PFSK-1 (cell line): Measurements from ENCODE around the gene KCNG4.

Source experiments
- FOXP2 ChIP-seq: optimal IDR thresholded peaks from 2 replicates; pipeline ENCODE3; 2011; ENCODE audit warnings: borderline replicate concordance, control low read depth, inconsistent platforms; ENCODE audit not compliant: insufficient read depth; ENCODE audit errors: extremely low read length, extremely low read depth
- POLR2AphosphoS5 ChIP-seq: IDR thresholded peaks from 2 replicates; pipeline ENCODE4 v1.6.1; 2012; ENCODE audit warnings: low read depth, mild to moderate bottlenecking, control low read depth, low read length, moderate library complexity
- REST ChIP-seq, 2 experiments: IDR thresholded peaks; 2 replicates each; pipeline versions ENCODE4 v1.6.1 to v1.8.0; 2011 to 2012; ENCODE audit warnings: low read depth in 2 of 2, low read length in 2 of 2, control low read depth in 1 of 2, inconsistent platforms in 1 of 2, mild to moderate bottlenecking in 1 of 2, moderate library complexity in 1 of 2; ENCODE audit not compliant: insufficient read depth in 1 of 2
- SIN3A ChIP-seq: IDR thresholded peaks from 2 replicates; pipeline ENCODE4 v1.6.1; 2012; ENCODE audit warnings: mild to moderate bottlenecking, low read length, moderate library complexity, borderline replicate concordance; ENCODE audit not compliant: insufficient read depth
- TAF1 ChIP-seq: IDR thresholded peaks from 2 replicates; pipeline ENCODE4 v1.6.1; 2012; ENCODE audit warnings: low read length, control low read depth, borderline replicate concordance; ENCODE audit not compliant: insufficient read depth

Gene KCNG4

GRCh38 chr16:84232060-84232459 lies 7.8 kb downstream of the KCNG4 start:
- TF ChIP-seq FOXP2 (no peak), TAF1 (no peak), SIN3A (no peak), REST (IDR thresholded peaks at IDR 0.05; ENCODE audit: insufficient read depth in 1 of 2, low read depth in 2 of 2, low read length in 2 of 2) (no peak), POLR2AphosphoS5 (no peak)

GRCh38 chr16:84229471-84229870 lies 10.3 kb downstream of the KCNG4 start:
- TF ChIP-seq SIN3A (no peak), TAF1 (no peak), POLR2AphosphoS5 (no peak), FOXP2 (no peak), REST (IDR thresholded peaks at IDR 0.05; ENCODE audit: insufficient read depth in 1 of 2, low read depth in 2 of 2, low read length in 2 of 2) (no peak)

- TF ChIP-seq SIN3A (no peak), REST (IDR thresholded peaks at IDR 0.05; ENCODE audit: insufficient read depth in 1 of 2, low read depth in 2 of 2, low read length in 2 of 2) (no peak), POLR2AphosphoS5 (no peak), FOXP2 (no peak), TAF1 (no peak)
These were observed 11.5 kb downstream of the KCNG4 start for GRCh38 chr16:84228256-84228838.

- TF ChIP-seq REST (IDR thresholded peaks at IDR 0.05; ENCODE audit: insufficient read depth in 1 of 2, low read depth in 2 of 2, low read length in 2 of 2) (no peak), TAF1 (no peak), SIN3A (no peak), POLR2AphosphoS5 (no peak), FOXP2 (no peak)
These were observed 12.3 kb downstream of the KCNG4 start for GRCh38 chr16:84227548-84227947.

GRCh38 chr16:84226026-84226425 lies 13.8 kb downstream of the KCNG4 start:
- TF ChIP-seq SIN3A: no peak
- TF ChIP-seq FOXP2: no peak
- no peak for TF ChIP-seq POLR2AphosphoS5
- TF ChIP-seq REST (IDR thresholded peaks at IDR 0.05; ENCODE audit: insufficient read depth in 1 of 2, low read depth in 2 of 2, low read length in 2 of 2): no peak
- no peak for TF ChIP-seq TAF1
